CD4-positive, alpha-beta T cell (primary cell): ENCODE measurements around the gene MYL4. TPM values are rescaled to one million over a fixed set of nuclear protein-coding genes. Genes with fewer than 3 reads are reported as not detected.

ENCODE experiments used
- ATAC-seq: fragments of 200-7000 bp; cut with Tn5 transposase; one replicate; pipeline ENCODE4 v1.10.0; 2022; ENCODE audit warnings: mild to moderate bottlenecking; ENCODE audit not compliant: poor library complexity
- CTCF ChIA-PET: fragments of 350-600 bp; sonication (Branson Sonifier 250); formaldehyde crosslinking; loops from one replicate; lab custom pipeline; 2021; ENCODE audit warnings: antibody characterized with exemption, inconsistent platforms; lab: Charles Lee
- POLR2A ChIA-PET: fragments of 350-600 bp; sonication (Branson Sonifier 250); formaldehyde crosslinking; loops from one replicate; lab custom pipeline; 2021; ENCODE audit warnings: antibody characterized with exemption, inconsistent platforms; lab: Charles Lee
- DNase-seq, 14 experiments: peaks; one replicate each; pipeline ENCODE4 v3.0.0-alpha.2; 2013 to 2020; ENCODE audit warnings: mixed read lengths in 2 of 14
- H3K27ac ChIP-seq, 2 donors: one replicate each; pipeline versions ENCODE4 v1.5.1 to v1.7.0; 2013; ENCODE audit warnings: low read length in 2 of 2, low read depth in 1 of 2, mild to moderate bottlenecking in 1 of 2
- H3K27me3 ChIP-seq, 2 experiments: 1 replicate in 1 of 2; 2 replicates in 1 of 2; pipeline versions ENCODE4 v1.6.1 to v1.7.0; 2013; ENCODE audit warnings: low read length in 2 of 2, control low read depth in 1 of 2, mild to moderate bottlenecking in 1 of 2, moderate library complexity in 1 of 2; ENCODE audit not compliant: insufficient read depth in 2 of 2, control insufficient read depth in 1 of 2
- H3K36me3 ChIP-seq: one replicate; pipeline ENCODE4 v1.6.1; 2013; ENCODE audit warnings: low read length, control low read depth; ENCODE audit not compliant: insufficient read depth
- H3K4me1 ChIP-seq: one replicate; pipeline ENCODE4 v1.6.1; 2013; ENCODE audit warnings: low read length, control low read depth; ENCODE audit not compliant: insufficient read depth
- H3K4me3 ChIP-seq: one replicate; pipeline ENCODE4 v1.5.1; 2013; ENCODE audit warnings: mild to moderate bottlenecking, low read length, moderate library complexity
- H3K9me3 ChIP-seq, 2 experiments: 1 replicate in 1 of 2; 2 replicates in 1 of 2; pipeline versions ENCODE4 v1.6.1 to v1.7.0; 2013; ENCODE audit warnings: low read length in 2 of 2, mild to moderate bottlenecking in 2 of 2, control low read depth in 1 of 2, moderate library complexity in 1 of 2; ENCODE audit not compliant: control insufficient read depth in 1 of 2, insufficient read depth in 1 of 2
- H3K27ac Mint-ChIP-seq: one replicate; pipeline ENCODE4 v1.8.0; 2020; ENCODE audit warnings: mixed read lengths
- H3K27me3 Mint-ChIP-seq: one replicate; pipeline ENCODE4 v1.8.0; 2021; ENCODE audit warnings: mixed read lengths
- H3K36me3 Mint-ChIP-seq: one replicate; pipeline ENCODE4 v1.8.0; 2021; ENCODE audit warnings: low read depth, mixed read lengths
- H3K4me1 Mint-ChIP-seq: one replicate; pipeline ENCODE4 v1.8.0; 2021; ENCODE audit warnings: low read depth, mixed read lengths
- H3K4me3 Mint-ChIP-seq: one replicate; pipeline ENCODE4 v1.8.0; 2020; ENCODE audit warnings: mild to moderate bottlenecking, mixed read lengths
- H3K9me3 Mint-ChIP-seq: one replicate; pipeline ENCODE4 v1.8.0; 2020; ENCODE audit warnings: mixed read lengths
- CTCF ChIP-seq: fragments of 200-600 bp; IDR thresholded peaks from one replicate; pipeline ENCODE4 v1.8.0; 2022; ENCODE audit warnings: antibody characterized with exemption, mild to moderate bottlenecking
- intact Hi-C, 2 experiments: fragments of 100-400 bp; cut with DNase I in 1 of 2; cut with micrococcal nuclease in 1 of 2; formaldehyde crosslinking; loops; one replicate each; pipeline versions ENCODE4 v1.15.1 to v1.9.0; 2023 to 2025; cut with DNase I, micrococcal nuclease
- total RNA-seq, 174 experiments: library from RNA in 2 of 174; stranded (reverse) in 2 of 174; gene quantifications; one replicate each; pipeline ENCODE4 v1.2.3 and lab custom pipeline; 2021 to 2026

MYL4 gene
- total RNA-seq, 2 experiments from 2014 or later, result not detected

- Histone ChIP-seq H3K36me3 (no peaks in the 10 kb centered on the region), H3K9me3 (peaks cover 0 to 4% of the 10 kb centered on the region in 2 experiments), H3K27me3 (peaks cover 0 to 2% of the 10 kb centered on the region in 2 experiments), H3K27ac (no peak overlapping the region), H3K4me1 (peaks cover 7% of the 10 kb centered on the region), H3K4me3 (no peak overlapping the region)
- ChIA-PET POLR2A (no interaction called here), CTCF (no interaction called here)
- no peaks in the 10 kb centered on the region for H3K36me3 Mint-ChIP-seq
- no peaks in the 10 kb centered on the region for H3K9me3 Mint-ChIP-seq
- peaks cover under 1% of the 10 kb centered on the region for H3K27me3 Mint-ChIP-seq
- intact Hi-C loops, result no loop called here
- TF ChIP-seq CTCF, result no peak
- no peaks in the 10 kb centered on the region for H3K4me1 Mint-ChIP-seq
- ATAC-seq, result no peak
- no peak overlapping the region for H3K27ac Mint-ChIP-seq
- H3K4me3 Mint-ChIP-seq, result no peak overlapping the region
- no peak for DNase-seq
These were observed 26.4 kb downstream of the MYL4 start for GRCh38 chr17:47235506-47235905.

GRCh38 chr17:47235923-47236322, 26.8 kb downstream of the MYL4 start:
- no peak for DNase-seq
- TF ChIP-seq CTCF, result no peak
- peaks cover 0 to 2% of the 10 kb centered on the region in 2 experiments for H3K27me3 ChIP-seq

GRCh38 chr17:47237841-47238240, 28.7 kb downstream of the MYL4 start:
- Mint-ChIP-seq H3K27me3 (no peaks in the 10 kb centered on the region), H3K4me1 (no peaks in the 10 kb centered on the region), H3K36me3 (no peaks in the 10 kb centered on the region), H3K27ac (no peak overlapping the region), H3K4me3 (no peak overlapping the region), H3K9me3 (no peaks in the 10 kb centered on the region)
- Histone ChIP-seq H3K27ac (no peak overlapping the region), H3K4me3 (no peak overlapping the region), H3K4me1 (peaks cover 7% of the 10 kb centered on the region), H3K9me3 (peaks cover 0 to 4% of the 10 kb centered on the region in 2 experiments), H3K36me3 (no peaks in the 10 kb centered on the region), H3K27me3 (peaks cover 0 to 2% of the 10 kb centered on the region in 2 experiments)
- TF ChIP-seq CTCF, result no peak
- ChIA-PET CTCF (no interaction called here), POLR2A (no interaction called here)
- intact Hi-C loops, result no loop called here
- DNase-seq, result no peak
- ATAC-seq, result no peak

More at GRCh38 chr17:47235923-47236322, 26.8 kb downstream of the MYL4 start:
- ATAC-seq, result no peak
- no peaks in the 10 kb centered on the region for H3K36me3 ChIP-seq
- CTCF ChIA-PET, result no interaction called here
- H3K4me3 ChIP-seq, result no peak overlapping the region
- peaks cover 0 to 4% of the 10 kb centered on the region in 2 experiments for H3K9me3 ChIP-seq
- H3K27me3 Mint-ChIP-seq, result no peaks in the 10 kb centered on the region
- peaks cover 7% of the 10 kb centered on the region for H3K4me1 ChIP-seq
- intact Hi-C loops, result no loop called here
- POLR2A ChIA-PET, result no interaction called here
- no peaks in the 10 kb centered on the region for H3K4me1 Mint-ChIP-seq
- no peak overlapping the region for H3K27ac ChIP-seq
- H3K4me3 Mint-ChIP-seq, result no peak overlapping the region
- H3K36me3 Mint-ChIP-seq, result no peaks in the 10 kb centered on the region
- H3K9me3 Mint-ChIP-seq, result no peaks in the 10 kb centered on the region
- no peak overlapping the region for H3K27ac Mint-ChIP-seq
